ENCODE data around the gene SEMA4D. TPM values are rescaled to one million over a fixed set of nuclear protein-coding genes. Genes with fewer than 3 reads are reported as not detected.

SEMA4D gene
- total and polyA plus RNA-seq, 2 experiments from 2014 or later, result 9.4 to 10.4 TPM

DNA sequence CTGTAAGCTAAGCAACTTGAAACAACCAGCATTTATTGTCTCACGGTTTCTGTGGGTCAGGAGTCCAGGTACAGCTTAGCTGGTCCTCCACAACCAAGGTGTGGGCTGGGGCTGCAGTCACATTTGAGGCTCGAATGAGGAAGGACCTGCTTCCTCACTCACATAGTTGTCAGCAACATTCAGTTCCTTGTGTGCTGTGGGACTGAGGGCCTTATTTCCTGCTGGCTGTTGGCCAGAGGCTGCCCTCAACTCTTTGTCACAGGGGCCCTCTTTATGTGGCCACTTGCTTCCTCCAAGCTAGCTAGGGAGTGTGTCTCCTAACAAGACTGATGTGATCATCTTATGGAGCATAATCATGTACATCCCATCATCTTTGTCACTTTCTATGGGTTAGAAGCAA, 29.2 kb upstream of the SEMA4D start:
- H3K79me2 ChIP-seq, result no peaks in the 10 kb centered on the region
- H3K4me3 ChIP-seq, result no peak overlapping the region
- no peaks in the 10 kb centered on the region for H3K9me2 ChIP-seq (replicated peaks; ENCODE audit: insufficient read depth)
- H3K27ac ChIP-seq, result peak overlapping the region; percentile 56
- no peak overlapping the region for H2AFZ ChIP-seq
- no peaks in the 10 kb centered on the region for H3K36me3 ChIP-seq (replicated peaks; ENCODE audit: insufficient read depth, low read depth)
- H3K4me1 ChIP-seq (ENCODE audit: insufficient read depth), result peaks cover 9% of the 10 kb centered on the region
- H4K20me1 ChIP-seq (ENCODE audit: insufficient read depth, poor library complexity, severe bottlenecking), result no peaks in the 10 kb centered on the region
- no peaks in the 10 kb centered on the region for H3K27me3 ChIP-seq
- DNase-seq (ENCODE audit: low spot score), result no peak
- TF ChIP-seq EZH2phosphoT487 (IDR thresholded peaks at IDR 0.05; ENCODE audit: low read depth, severe bottlenecking, unreplicated experiment) (no peak), EZH2 (IDR thresholded peaks at IDR 0.05; ENCODE audit: borderline replicate concordance) (no peak)
- TF ChIP-seq, protein P1, sequence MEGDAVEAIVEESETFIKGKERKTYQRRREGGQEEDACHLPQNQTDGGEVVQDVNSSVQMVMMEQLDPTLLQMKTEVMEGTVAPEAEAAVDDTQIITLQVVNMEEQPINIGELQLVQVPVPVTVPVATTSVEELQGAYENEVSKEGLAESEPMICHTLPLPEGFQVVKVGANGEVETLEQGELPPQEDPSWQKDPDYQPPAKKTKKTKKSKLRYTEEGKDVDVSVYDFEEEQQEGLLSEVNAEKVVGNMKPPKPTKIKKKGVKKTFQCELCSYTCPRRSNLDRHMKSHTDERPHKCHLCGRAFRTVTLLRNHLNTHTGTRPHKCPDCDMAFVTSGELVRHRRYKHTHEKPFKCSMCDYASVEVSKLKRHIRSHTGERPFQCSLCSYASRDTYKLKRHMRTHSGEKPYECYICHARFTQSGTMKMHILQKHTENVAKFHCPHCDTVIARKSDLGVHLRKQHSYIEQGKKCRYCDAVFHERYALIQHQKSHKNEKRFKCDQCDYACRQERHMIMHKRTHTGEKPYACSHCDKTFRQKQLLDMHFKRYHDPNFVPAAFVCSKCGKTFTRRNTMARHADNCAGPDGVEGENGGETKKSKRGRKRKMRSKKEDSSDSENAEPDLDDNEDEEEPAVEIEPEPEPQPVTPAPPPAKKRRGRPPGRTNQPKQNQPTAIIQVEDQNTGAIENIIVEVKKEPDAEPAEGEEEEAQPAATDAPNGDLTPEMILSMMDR (IDR thresholded peaks at IDR 0.05; ENCODE audit: poor library complexity), result no peak
- WGBS (ENCODE audit: low lambda C conversion rate, missing lambda C conversion rate), result 73% methylated on average over 2 of the region's 2 CpGs
- no peak overlapping the region for H3K4me2 ChIP-seq
- no peaks in the 10 kb centered on the region for H3K9me3 ChIP-seq (ENCODE audit: low read depth)

DNA sequence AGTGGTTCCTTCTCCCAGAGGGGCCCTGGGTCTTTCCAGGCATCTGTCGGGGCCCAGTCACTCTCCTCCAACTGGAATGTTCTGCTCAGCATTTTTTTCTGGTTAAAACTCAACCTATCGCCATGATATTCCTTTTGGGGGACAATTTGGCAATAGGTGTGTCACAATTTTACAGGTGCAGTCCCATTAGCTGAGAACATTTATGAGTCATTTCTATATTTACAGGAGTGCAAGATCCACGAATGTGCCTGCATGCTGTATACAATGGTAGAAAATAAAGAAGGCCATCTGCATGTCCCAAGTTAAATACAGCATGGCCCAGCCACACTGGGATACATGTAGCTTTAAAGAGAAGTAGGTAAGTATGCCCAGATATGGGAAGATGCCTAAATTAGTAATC, 28.8 kb upstream of the SEMA4D start:
- Histone ChIP-seq H3K36me3 (replicated peaks; ENCODE audit: insufficient read depth, low read depth) (no peaks in the 10 kb centered on the region), H3K4me2 (no peak overlapping the region), H3K27ac (peak overlapping the region; percentile 56), H3K4me3 (no peak overlapping the region), H3K4me1 (ENCODE audit: insufficient read depth) (peaks cover 9% of the 10 kb centered on the region), H3K79me2 (no peaks in the 10 kb centered on the region), H3K27me3 (no peaks in the 10 kb centered on the region), H4K20me1 (ENCODE audit: insufficient read depth, poor library complexity, severe bottlenecking) (no peaks in the 10 kb centered on the region), H2AFZ (no peak overlapping the region), H3K9me3 (ENCODE audit: low read depth) (no peaks in the 10 kb centered on the region), H3K9me2 (replicated peaks; ENCODE audit: insufficient read depth) (no peaks in the 10 kb centered on the region)
- 82% methylated on average over 3 of the region's 3 CpGs for WGBS (ENCODE audit: low lambda C conversion rate, missing lambda C conversion rate)
- TF ChIP-seq, protein P1 (IDR thresholded peaks at IDR 0.05; ENCODE audit: poor library complexity), result no peak
- TF ChIP-seq EZH2phosphoT487 (IDR thresholded peaks at IDR 0.05; ENCODE audit: low read depth, severe bottlenecking, unreplicated experiment), result no peak
- no peak for TF ChIP-seq EZH2 (IDR thresholded peaks at IDR 0.05; ENCODE audit: borderline replicate concordance)
- DNase-seq (ENCODE audit: low spot score), result no peak

DNA sequence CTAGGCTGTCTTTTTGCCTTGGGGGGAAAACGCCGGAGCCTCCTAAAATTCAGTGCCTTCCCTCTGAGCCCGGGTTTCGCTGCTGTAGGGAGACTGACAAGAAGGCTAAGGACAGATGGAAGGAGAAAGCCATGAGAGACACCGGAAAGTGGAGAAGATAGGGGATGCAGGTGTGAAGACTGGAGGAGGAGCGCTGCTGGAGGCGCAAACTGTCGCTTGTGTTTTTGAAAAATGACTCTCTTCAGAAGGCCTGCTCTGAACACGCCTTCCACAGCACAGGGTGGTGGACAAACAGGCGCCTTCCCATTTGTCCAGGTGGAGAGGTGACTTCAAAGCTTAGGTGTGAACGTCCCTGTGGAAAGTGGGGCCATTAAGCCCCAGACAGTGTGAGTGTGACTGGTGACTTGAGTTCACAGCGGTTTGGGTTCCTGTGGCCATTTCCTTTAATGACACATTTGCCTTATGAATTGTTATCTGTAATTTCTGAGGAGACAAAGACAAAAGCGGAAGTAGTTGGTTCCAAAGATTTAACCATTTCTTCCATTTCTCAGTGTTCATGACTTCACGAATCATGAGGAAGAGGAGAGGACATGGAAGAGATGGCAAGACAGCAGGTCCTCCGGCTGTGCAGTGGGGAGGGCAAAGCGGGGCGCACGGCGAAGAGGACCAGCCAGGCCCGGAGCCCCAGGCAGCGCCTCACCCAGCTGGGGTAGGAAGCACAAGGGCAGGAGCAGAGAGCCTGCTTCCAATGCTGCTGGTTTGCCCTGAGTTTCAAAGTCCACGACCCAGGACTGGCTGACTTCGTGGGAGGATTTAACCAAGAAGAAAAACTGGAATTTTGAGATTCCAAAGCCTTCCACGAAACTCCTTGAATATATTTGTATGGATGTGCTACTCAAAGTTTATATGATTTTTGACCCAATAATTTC, 27.8 kb upstream of the SEMA4D start:
- H3K27ac ChIP-seq, result peak overlapping the region; percentile 61
- DNase-seq (ENCODE audit: low spot score), result peak; percentile 17

More for the DNA sequence above, 27.8 kb upstream of the SEMA4D start:
- no peak overlapping the region for H3K4me2 ChIP-seq
- TF ChIP-seq, protein P1 (IDR thresholded peaks at IDR 0.05; ENCODE audit: poor library complexity), result no peak
- TF ChIP-seq EZH2phosphoT487 (IDR thresholded peaks at IDR 0.05; ENCODE audit: low read depth, severe bottlenecking, unreplicated experiment), result no peak
- no peak for TF ChIP-seq EZH2 (IDR thresholded peaks at IDR 0.05; ENCODE audit: borderline replicate concordance)
- 82% methylated on average over 24 of the region's 24 CpGs for WGBS (ENCODE audit: low lambda C conversion rate, missing lambda C conversion rate)
- no peaks in the 10 kb centered on the region for H3K36me3 ChIP-seq (replicated peaks; ENCODE audit: insufficient read depth, low read depth)
- peaks cover 9% of the 10 kb centered on the region for H3K4me1 ChIP-seq (ENCODE audit: insufficient read depth)
- no peaks in the 10 kb centered on the region for H3K9me3 ChIP-seq (ENCODE audit: low read depth)
- no peaks in the 10 kb centered on the region for H4K20me1 ChIP-seq (ENCODE audit: insufficient read depth, poor library complexity, severe bottlenecking)
- no peaks in the 10 kb centered on the region for H3K79me2 ChIP-seq
- H3K9me2 ChIP-seq (replicated peaks; ENCODE audit: insufficient read depth), result no peaks in the 10 kb centered on the region
- H3K27me3 ChIP-seq, result no peaks in the 10 kb centered on the region
- H3K4me3 ChIP-seq, result no peak overlapping the region
- H2AFZ ChIP-seq, result no peak overlapping the region
